ENCODE measurements around the gene AACS.

The AACS gene

DNA sequence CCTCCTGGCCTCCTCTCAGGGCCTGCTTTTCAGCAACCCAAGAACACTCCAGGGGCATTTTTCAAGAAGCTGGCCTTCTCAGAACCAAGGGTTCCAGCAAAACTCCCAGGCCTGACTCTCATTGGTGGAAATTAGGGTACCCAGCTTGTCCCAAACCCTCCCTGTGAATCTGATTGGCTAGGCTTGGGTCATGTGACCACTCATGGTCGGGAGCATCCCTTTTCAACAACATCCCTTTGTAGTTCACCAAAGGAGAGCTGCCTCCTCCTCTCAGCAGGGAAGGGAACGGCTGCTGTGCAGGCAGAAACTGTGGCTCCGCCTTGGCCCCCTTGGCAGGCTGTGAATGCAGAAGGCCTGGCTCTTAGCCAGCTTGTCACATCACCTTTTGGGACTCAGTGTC lies 94.5 kb downstream of the AACS start:
- DNase-seq = no peak

DNA sequence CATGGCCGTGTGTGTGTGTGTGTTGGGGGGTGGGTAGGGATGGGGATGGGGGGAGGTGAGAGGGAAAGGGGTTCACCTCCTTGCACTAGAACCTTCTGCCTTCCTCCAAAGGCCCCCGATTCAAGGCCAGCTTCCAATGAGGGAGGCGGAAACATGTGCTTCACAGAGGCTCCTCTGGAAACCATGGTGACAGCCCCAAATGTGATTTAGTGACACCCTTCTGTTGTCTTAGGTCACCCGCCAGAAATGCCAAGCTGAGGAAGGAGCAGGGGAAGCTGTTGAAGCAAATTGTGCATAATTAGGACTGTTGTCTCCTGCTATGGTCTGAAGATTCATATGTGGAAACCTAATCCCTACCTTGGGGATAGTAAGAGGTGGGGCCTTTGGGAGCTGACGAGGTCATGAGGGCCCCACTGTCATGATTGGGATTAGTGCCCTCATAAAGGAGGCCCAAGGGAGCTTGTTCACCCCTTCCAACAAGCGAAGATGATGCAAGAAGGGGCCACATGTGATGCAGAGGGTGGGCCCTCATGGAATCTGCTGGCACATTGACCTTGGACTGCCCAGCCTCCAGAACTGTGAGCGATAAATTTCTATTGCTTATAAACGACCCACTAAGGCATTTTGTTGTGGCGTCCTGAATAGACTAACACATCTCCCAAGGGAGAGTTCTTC lies 95.2 kb downstream of the AACS start:
- DNase-seq = no peak

DNA sequence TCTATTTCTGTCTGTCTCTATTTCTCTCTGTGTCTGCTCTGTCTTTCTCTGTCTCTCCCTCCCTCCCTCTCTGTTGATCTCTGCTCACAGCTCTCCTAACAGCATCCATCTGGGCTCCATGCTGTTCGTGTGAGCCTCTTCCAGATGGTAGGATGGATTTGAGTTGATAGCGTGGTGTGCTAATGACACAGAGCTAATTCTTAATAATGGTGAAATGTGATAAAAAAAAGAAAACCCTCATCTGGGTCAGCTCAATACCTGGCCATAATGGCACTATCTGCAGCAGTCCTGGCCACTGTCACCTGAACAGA lies 96.4 kb downstream of the AACS start:
- no peak for DNase-seq

DNA sequence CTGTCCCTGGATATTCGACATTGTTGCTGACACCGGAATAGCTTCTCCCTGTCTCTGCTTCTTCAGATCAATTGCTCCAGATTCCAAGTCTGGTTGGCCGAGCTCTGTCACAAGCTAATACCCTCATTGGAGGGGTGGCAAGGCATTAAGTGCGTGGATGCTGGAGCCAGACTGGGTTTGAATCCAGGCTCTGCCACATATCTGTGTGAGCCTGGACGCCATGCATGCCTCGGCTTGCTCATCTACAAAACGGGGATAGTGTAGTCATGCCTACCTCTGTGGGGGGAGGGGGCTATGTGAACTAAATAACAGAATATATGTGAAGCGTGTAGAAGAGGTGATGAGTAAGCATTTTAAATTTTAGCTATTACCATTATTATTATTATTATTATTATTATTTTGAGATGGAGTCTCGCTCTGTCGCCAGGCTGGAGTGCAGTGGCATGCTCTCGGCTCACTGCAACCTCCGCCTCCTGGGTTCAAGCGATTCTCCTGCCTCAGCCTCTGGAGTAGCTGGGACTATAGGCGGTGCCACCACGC lies 97.3 kb downstream of the AACS start:
- DNase-seq = no peak

DNA sequence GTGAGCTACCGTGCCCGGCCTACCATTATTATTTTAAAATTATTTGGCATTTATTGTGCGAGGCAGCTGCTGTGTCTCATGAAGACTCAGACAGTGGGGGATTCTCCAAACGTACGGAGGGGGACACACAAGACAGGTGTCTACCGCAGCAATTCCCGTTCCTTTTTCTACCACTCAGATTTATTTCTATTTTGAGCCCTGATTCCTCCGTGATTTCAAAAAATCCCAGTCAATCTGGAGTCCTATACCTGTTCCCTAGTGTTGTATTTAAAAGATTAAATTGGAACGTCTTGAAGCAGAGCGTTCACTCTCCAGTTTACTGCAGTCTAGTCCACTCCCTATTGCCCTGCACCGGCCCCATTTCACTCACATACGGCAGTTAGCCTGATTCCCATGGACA lies 97.9 kb downstream of the AACS start:
- no peak for DNase-seq

DNA sequence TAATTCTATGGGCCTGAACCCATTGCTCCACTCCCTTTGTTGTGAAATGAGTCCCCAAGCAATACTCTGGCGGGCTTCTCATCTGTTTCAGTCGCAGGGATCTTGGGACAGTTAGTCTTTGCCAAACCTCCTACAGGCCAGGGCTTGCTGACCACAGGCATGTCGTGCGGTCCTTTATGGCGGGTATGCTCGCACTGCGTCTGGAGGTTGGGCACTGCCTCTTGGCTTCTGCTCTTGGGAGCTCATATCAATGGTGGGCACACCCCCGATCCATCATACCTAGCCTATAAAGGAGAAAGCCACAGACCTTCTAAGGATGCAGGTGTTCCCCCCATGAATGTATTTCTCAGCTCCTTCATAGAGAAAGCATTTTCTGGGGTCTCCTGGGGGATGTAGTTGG lies 99.3 kb downstream of the AACS start:
- DNase-seq = no peak

DNA sequence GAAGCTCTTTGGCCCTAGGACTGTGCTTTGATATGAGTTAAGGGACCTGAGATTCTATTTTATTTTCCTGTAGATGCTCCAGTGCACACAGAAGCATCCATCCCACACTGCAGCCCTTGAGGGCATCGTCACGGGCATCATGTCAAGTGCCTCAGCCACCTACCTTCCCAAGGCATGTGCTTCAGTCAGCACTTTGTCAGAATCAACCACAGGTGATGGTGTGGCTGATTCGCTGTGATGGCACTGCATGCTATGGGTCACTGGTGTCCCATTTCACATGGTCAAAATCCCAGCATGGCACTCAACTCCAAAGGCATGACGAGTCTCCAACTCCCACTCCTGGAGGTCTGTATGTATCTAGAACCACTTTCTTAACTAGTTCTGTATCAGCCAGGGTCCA lies 100.8 kb downstream of the AACS start:
- DNase-seq = no peak

DNA sequence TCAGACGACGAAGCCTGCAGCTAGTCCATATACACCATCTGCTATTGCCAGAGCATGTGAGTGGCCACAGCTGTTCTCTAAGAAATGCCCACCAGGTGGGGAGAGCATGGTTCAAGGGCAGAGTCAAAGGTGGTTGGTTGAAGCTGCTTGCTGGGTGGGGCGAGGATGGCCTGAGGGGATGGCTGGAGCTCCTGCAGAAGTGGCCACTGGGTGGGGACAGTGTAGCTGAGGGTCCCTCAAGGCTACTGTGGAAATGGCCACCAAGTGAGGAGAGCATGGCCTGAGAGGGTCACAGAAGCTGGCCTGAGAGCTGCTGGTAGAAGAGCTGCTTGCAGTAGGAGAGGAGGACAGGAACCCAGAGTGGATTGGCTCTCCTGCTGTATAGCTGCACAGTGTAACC lies 102.4 kb downstream of the AACS start:
- no peak for DNase-seq

DNA sequence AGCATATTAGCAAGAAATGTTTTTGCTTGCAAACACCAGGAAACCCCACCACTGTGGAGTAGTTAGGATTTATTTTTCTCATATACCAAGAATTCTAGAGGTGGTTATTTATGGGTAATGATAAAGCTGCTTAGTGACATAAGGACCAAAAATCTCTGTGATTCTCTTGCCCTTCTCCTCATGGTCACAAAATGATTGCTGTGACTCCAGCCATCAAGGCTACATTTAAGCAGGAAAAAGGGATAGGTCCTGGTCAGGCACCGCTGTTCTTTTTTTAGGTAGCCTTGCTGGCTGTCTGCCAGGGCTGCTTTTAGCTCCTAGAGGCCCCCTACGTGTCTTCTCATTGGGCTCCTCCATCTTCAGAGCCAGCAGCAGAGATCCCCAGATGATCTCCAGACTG lies 104.2 kb downstream of the AACS start:
- DNase-seq = no peak

DNA sequence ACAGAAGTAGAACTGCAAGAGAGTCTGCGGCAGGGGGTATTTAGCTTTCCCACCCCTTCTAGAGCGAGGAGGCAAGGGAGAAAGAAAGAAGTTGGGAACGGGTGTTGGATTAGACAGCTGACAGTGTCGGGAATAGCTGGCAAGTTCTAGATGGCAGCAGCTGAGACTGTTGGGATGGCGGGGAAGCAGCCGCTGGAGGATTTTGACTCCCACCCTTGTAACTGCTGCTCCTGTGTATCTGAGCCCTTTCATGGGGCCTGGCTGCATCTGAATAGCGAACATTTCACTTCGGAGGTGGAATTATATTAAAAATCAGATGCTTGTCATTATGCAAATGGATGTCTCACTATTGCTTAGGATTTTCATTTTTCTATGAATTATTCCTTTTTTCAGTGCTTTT lies 104.6 kb downstream of the AACS start:
- no peak for DNase-seq

DNA sequence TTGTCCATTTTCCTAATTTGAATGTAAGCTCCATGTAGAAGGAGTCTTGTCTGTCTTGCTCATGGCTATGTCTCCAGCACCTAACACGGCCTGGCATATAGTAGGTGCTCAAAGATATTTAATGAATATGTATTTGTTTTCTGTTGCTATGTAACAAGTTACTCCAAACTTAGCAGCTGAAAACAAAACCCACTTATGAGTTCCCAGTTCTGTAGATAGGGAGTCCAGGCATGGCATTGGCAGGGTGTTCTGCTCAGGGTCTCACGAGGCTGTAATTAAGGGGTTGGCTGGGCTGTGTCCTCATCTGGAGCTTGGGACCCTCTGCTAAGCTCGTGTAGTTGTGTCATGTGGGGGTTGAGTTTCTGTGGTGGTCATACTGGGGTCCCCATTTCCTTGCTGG lies 106.0 kb downstream of the AACS start:
- no peak for DNase-seq

DNA sequence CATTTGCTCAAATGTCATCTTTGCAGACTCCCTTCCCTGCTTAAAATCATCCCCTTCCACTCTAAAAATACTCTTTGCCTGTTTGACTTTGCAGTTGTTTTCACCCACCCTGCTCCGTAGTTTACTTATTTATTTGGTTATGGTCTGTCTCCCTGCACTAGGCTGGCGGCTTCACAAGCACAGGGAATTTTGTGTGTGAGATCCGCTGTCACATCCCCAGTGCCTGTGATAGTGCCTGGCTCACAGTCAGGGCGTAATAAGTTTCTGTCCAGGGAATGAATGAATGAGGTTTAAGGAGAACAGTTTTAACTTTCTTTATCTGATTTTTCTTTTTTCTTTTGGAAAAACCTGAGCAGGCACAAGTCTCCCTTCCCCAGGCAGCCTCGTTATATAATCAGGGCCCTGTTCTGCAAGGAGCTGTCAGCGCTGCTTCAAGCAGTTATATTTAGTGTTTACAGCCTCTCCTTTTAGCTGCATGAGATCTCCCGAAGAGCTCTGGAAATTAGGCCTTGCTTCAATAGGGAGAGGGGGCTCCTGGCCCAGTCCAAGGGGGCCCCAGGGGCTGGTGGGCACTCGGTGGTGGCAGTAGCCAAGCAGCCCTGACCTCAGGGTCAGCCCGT lies 107.1 kb downstream of the AACS start:
- DNase-seq = no peak

DNA sequence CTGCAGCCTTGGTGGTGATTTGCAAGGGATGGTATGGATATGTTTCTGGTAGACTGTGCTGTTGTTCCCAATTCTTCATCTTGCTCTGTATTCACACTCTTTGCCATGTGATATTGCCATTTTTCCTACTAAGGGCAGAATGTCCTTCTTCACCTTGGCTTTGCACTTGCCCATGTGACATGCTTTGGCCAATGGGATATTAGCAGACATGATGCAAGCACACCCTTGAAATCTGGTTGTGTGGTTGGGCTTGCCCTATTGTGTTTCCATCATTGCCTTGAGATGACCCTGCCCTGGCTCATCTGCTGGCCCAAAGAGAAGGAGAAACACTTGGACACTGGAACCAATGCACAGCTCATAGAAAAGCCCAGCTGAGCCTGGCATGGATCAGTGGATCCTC lies 110.3 kb downstream of the AACS start:
- no peak for DNase-seq

DNA sequence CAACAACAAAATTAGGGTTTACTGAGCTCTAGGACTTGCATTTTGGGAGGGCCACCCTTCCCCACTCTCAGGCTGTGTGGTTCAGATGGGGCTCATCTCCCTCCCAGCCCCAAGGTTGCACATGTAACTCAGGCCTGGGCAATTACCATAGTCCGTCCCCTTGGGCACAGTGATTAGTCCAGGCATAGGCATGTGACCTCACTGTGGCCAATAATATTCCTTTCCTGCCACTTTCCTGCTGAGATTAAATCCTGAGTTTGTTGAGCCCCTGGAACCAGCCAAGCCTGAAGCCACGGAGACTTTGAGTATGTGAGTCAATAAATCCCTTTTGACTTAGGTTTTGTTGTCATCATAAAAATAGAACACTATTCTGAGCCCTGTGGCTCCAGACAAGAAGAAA lies 113.0 kb downstream of the AACS start:
- DNase-seq = no peak

DNA sequence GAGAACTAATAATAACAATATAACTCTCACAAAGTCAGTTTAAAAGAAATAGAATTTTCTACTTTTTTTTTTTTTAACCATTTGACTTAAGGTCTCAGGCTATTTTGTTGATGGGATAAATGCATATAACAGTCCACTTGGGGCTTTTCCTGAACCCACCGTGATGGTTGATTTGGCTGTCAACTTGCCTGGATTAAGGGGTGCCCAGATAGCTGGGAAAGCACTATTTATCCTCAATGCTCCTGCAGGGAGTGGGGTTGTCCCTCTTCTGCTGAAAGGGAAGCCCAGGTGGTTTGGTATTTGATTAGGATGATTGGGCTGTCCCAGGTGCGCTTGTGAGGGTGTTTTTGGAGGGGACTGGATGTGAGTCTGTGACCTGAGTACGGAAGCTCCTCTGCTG lies 114.9 kb downstream of the AACS start:
- DNase-seq = no peak

DNA sequence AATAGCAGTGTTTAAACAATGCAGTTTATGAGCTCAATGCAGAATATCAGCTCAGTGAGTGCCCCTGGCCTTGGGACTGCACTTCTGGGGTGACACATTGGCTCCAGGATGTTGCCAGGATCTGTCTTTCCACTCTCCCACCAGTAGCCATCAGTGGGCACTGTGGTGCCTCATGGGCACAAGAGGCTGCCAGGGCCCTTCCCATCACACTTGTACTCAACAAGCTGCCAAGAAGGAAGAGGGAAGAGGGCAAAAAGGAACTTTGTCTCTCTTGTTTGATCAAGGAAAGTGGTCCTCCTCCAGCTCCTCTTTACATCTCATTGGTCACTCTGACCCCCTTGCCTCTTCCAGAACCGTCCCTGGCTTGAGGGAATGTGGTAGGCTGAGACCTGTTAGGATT lies 115.9 kb downstream of the AACS start:
- DNase-seq = no peak

DNA sequence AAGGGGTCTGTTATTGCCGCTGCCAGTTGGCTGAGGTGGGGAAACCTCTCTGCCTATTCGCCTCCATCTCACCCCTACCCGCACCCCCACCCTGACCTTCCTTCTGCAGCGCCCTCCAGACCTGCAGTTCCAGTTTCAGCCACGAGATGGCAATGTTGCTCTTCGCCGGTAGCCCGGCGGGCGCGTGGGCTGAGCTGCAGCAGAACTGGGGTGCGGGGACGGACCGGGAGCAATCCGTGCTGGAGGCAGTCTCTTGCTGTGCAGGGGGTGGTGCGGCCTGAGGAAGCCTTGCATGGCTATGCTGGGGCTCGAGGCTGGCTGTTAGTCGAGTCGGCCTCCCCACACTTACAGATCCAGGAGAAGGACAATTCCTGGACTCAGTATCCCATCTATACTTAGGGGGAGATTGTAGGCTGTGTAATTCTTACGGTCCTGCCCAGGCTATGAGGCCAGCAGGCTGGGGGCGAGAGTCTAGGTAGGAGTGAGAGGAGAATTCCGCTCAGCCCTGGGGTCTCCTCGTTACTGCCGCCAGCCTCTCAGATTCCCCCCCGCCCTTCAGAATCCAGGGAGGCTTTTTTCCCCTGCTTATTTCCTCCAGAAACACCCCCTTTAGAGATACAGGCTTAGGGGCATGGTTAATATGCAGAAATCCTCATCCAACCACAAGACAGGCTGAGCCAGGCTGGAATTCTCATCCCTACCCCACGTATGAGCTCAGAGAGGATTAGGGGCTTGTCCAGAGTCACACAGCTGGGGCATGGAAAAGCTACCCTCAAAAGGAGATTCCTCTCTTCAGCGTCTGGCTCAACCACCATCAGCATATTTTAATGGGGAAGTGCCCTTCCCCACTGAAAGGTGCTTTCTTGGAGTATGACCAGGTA lies 118.2 kb downstream of the AACS start:
- DNase-seq = peak; percentile 46

DNA sequence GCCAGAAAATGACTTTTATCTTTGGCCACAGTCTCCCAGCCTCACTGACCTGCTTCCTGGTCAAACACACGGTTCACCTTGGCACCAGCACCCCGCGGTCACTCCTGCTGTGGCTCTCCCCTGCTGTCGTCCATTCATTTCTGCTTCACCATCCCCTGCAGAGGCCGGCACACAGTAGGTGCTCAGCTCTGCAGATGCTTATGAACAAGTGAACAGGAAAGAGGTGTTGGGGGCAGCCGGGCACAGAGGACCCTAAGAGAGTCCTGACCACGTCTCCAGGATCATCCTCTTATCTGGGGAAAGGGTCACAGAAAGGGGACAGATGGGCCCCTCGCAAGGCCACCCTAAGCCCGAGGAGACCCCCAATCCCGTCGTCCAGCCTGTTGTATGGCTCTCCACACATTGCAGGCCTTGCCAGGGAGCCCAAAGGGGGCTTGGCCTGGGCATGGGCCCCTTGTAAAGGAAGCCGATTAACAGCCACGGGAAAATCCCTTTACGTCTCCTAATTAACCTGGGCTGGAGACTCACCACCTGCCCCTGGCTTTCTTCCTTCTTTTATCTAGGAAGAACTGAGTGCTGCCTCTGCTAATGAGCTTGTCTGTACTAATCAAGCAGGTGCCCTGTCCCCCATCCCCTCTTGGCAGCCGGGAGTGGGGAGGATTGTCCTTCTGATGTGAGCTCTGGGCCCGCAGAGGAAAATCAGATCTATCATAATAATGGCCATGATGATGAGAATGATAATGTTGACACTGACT lies 119.2 kb downstream of the AACS start:
- DNase-seq = no peak

DNA sequence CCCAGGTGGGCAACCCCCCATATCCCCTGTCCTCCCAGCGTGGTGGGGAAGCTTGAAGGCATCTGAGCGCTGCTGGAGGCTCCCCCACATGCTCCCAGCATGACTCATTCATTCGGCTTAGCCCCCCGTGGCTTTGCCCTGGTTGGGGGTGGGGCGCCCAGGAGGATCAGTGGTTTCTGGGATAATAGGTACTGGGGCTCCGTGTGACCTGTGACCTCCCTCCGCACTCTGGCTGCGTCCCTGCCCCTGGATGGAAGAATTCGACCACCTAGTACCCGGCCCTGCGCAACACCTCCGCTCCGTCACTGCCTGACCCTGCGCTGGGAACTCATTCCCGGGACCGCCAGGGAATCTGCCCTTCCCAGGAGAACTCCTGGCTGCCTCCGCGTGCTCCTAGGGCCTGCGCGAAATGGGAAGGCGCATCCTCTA lies 120.1 kb downstream of the AACS start:
- DNase-seq = no peak

DNA sequence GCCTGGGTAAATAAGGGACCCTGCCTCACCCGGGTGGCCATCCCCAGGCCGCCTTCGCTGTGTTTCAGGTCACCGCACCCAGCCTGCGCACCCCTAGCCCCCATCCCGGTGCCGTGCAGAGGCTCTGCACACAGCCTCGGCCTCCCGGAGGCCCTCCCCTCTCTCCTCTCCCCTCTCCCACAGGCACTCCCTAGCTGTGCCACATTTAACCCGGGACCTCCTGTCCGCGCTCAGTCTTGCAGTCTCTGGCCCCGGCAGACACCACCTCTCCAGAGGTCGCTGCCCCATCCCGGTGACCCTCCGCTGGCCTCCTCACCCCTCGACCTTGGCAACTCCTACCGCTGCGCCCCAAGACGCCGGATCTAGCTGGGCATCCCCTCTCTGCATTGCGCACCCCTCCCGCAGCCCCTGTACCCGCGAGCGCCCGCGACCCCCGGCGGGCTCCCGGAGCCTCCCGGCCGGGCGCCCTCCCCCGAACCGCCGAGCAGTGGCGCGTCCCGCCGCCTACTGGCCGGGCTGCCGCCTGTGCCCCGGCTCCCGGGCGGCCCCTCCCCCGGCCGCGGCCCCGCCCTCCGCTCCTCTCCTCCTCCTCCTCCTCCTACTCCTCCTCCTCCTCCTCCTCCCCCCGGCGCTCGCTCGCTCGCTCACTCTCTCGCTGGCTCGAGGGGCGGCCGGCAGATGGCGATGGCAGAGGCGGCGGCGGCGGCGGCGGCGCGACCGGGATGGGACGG lies 120.7 kb downstream of the AACS start, which contains the start of gene TMEM132B:
TMEM132B (plus strand) TSS at position 647 of the 731 bp plus-strand sequence.
- DNase-seq = peak; percentile 10

DNA sequence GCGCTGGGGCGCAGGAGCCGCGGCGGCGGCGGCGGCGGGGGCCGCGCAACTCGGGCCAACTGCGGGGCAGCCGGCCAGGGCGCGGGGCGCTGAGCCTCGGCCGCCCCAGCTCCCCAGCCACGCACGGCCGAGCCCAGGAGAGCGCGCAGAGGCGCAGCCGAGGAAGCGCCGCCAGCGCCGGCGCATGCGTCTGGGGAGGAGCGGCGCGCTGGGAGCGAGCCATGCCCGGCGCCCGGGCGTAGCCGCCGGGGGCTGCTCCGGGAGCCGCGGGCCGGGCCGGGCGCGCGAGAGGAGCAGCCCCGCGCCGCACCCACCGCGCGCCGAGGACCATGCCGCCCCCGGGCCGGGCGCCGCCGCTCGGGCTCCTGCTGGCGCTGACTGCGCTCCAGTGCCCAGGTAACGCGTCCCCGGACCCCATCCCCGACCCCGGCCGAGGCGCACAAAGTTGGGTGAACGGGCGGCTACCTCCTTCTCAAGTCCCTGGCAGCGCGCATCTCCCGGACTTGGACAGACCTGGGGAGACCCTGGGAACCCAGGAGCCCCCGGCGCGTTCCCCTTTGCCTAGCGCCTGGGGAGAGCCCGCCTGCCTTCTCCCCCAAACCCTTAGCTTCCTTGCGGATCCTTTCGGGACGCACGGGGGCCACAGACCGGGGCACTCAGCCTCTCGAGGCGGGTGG lies 121.4 kb downstream of the AACS start:
- DNase-seq = no peak
